PC-3 (cell line): ENCODE data around the gene SIGLEC6. TPM values are rescaled to one million over a fixed set of nuclear protein-coding genes. Genes with fewer than 3 reads are reported as not detected.
A peak's percentile ranks its signal among the peaks of the same experiment; 100 is the strongest.

Source experiments
- ATAC-seq: fragments of 200-7000 bp; cut with Tn5 transposase; 2 replicates; pipeline ENCODE4 v1.9.1; 2020; ENCODE audit warnings: mild to moderate bottlenecking, moderate library complexity
- BruUV-seq: library from RNA; stranded (reverse); fragments of 400-500 nt; replicated peaks from 2 replicates; lab custom pipeline; 2021; lab: Mats Ljungman, UMichigan
- CTCF ChIA-PET: fragments of 300-600 bp; sonication (Branson Sonifier 250); formaldehyde crosslinking; loops from one replicate; lab custom pipeline; 2022; ENCODE audit warnings: antibody characterized with exemption; lab: Charles Lee
- POLR2A ChIA-PET: fragments of 300-600 bp; sonication (Branson Sonifier 250); formaldehyde crosslinking; loops from one replicate; lab custom pipeline; 2022; ENCODE audit warnings: antibody characterized with exemption; ENCODE audit not compliant: unreplicated experiment; lab: Charles Lee
- DNase-seq: peaks from one replicate; pipeline ENCODE4 v3.0.0-alpha.2; 2015
- H2AFZ ChIP-seq: fragments of 300-600 bp; sonication (generic); 2 replicates; pipeline ENCODE4 v1.6.0; 2016; ENCODE audit warnings: antibody characterized with exemption, low read length
- H3F3A ChIP-seq: fragments of 300-600 bp; sonication (generic); one replicate; pipeline ENCODE4 v1.6.0; 2017; ENCODE audit warnings: antibody characterized with exemption, low read length, control low read depth, mild to moderate bottlenecking; ENCODE audit not compliant: unreplicated experiment
- H3K27ac ChIP-seq: fragments of 300-600 bp; sonication (generic); 2 replicates; pipeline ENCODE4 v1.5.1; 2016; ENCODE audit warnings: mild to moderate bottlenecking, low read length
- H3K27me3 ChIP-seq: fragments of 300-600 bp; sonication (generic); 2 replicates; pipeline ENCODE4 v1.6.1; 2016; ENCODE audit warnings: low read length, mixed read lengths
- H3K36me3 ChIP-seq: fragments of 300-600 bp; sonication (generic); 2 replicates; pipeline ENCODE4 v1.6.1; 2016; ENCODE audit warnings: low read depth, mixed run types, low read length, mixed read lengths
- H3K4me1 ChIP-seq: fragments of 300-600 bp; sonication (generic); 2 replicates; pipeline ENCODE4 v1.5.1; 2016; ENCODE audit warnings: low read length; ENCODE audit not compliant: insufficient read depth
- H3K4me2 ChIP-seq: fragments of 300-600 bp; sonication (generic); 2 replicates; pipeline ENCODE4 v1.6.0; 2016; ENCODE audit warnings: low read length
- H3K4me3 ChIP-seq: fragments of 300-600 bp; sonication (generic); 2 replicates; pipeline ENCODE4 v1.5.1; 2016; ENCODE audit warnings: mild to moderate bottlenecking, low read length, mixed read lengths
- H3K79me2 ChIP-seq: fragments of 300-600 bp; sonication (generic); 2 replicates; pipeline ENCODE4 v1.6.1; 2017; ENCODE audit warnings: low read length, mixed read lengths
- H3K9ac ChIP-seq: fragments of 300-600 bp; sonication (generic); 2 replicates; pipeline ENCODE4 v1.6.0; 2016; ENCODE audit warnings: mild to moderate bottlenecking, low read length
- H3K9me2 ChIP-seq: fragments of 300-600 bp; sonication (generic); replicated peaks from 2 replicates; pipeline ENCODE4 v1.6.1; 2016; ENCODE audit warnings: mixed run types, low read length, mixed read lengths
- H3K9me3 ChIP-seq: fragments of 300-600 bp; sonication (generic); 2 replicates; pipeline ENCODE4 v1.6.1; 2016; ENCODE audit warnings: low read length, mixed read lengths
- H4K20me1 ChIP-seq: fragments of 300-600 bp; sonication (generic); 2 replicates; pipeline ENCODE4 v1.6.1; 2016; ENCODE audit warnings: low read length, mixed read lengths
- CTCF ChIP-seq: fragments of 300-600 bp; sonication (generic); conservative IDR thresholded peaks from 2 replicates; pipeline ENCODE4 v1.5.1; 2017; ENCODE audit warnings: antibody characterized with exemption, low read depth, mild to moderate bottlenecking, low read length
- EZH2 ChIP-seq: fragments of 300-600 bp; sonication (generic); IDR thresholded peaks from one replicate; pipeline ENCODE4 v1.6.1; 2017; ENCODE audit warnings: antibody characterized with exemption, mild to moderate bottlenecking, low read length; ENCODE audit not compliant: unreplicated experiment
- EZH2phosphoT487 ChIP-seq: fragments of 300-600 bp; sonication (generic); IDR thresholded peaks from 2 replicates; pipeline ENCODE4 v1.6.1; 2018; ENCODE audit warnings: mild to moderate bottlenecking, antibody characterized with exemption, low read length, borderline replicate concordance
- intact Hi-C: fragments of 100-400 bp; cut with micrococcal nuclease; formaldehyde crosslinking; loops from 2 replicates; pipeline ENCODE4 v1.9.0; 2023
- total RNA-seq: library from RNA; depleted of rRNA; stranded (reverse); fragments of >200 nt; gene quantifications from 2 replicates; pipeline ENCODE4 v1.2.3, GENCODE V29; 2014

SIGLEC6 gene
- total RNA-seq, 1 experiment from 2014 or later = not detected

- Histone ChIP-seq H3K4me2 (peak overlapping the region; percentile 97), H3K9me2 (no peaks in the 10 kb centered on the region), H3K27ac (0 out of 2 replicates have a peak overlapping the region, but pooled peaks have one; percentile 75), H3K79me2 (peaks cover 55% of the 10 kb centered on the region), H3K9ac (peak overlapping the region; percentile 62), H3K4me1 (peaks cover 66% of the 10 kb centered on the region), H3K4me3 (peak overlapping the region; percentile 81), H3K27me3 (no peaks in the 10 kb centered on the region), H3K36me3 (peaks cover 24% of the 10 kb centered on the region), H3K9me3 (no peaks in the 10 kb centered on the region), H3F3A (peaks cover 5% of the 10 kb centered on the region), H4K20me1 (no peaks in the 10 kb centered on the region), H2AFZ (peak overlapping the region; percentile 54)
- intact Hi-C loops = loop anchor here (1.0 kb wide), 2 partner anchors 23 to 232 kb away; no protein-coding TSS in a partner anchor
- BruUV-seq = TSS peak; percentile 54
- DNase-seq (peak; percentile 9), ATAC-seq (0 out of 2 replicates have a peak, but pooled peaks have one; percentile 3)
- TF ChIP-seq EZH2phosphoT487 (no peak), EZH2 (no peak), CTCF (no peak)
- ChIA-PET POLR2A (no interaction called here), CTCF (interaction anchor here (0.6 kb wide), 1 partner anchor 97 kb away, joined by 3 read pairs; no protein-coding TSS in a partner anchor)
Observed at GRCh38 chr19:51571599-51571998, 40.1 kb upstream of the SIGLEC6 start.

GRCh38 chr19:51570962-51571575, 39.6 kb upstream of the SIGLEC6 start, which contains the start of gene ZNF175:
ZNF175 (plus strand) TSS chr19:51571283; CDS start chr19:51573330, 2,047 bp downstream.
- H3K9me3 ChIP-seq = no peaks in the 10 kb centered on the region
- H3K27me3 ChIP-seq = no peaks in the 10 kb centered on the region
- ATAC-seq (peak; percentile 65), DNase-seq (peak; percentile 100)
- H3K27ac ChIP-seq = peak within 1 kb of the TSS; percentile 75
- peaks cover 50% of the 10 kb centered on the region for H3K79me2 ChIP-seq
- ChIA-PET POLR2A (no interaction called here), CTCF (interaction anchor here (0.6 to 0.7 kb wide), 3 partner anchors 24 to 96 kb away, joined by 3 read pairs; no protein-coding TSS in a partner anchor)
- TF ChIP-seq EZH2 = no peak
- no peaks in the 10 kb centered on the region for H4K20me1 ChIP-seq
- H3K4me2 ChIP-seq = peak within 1 kb of the TSS; percentile 97
- H3K36me3 ChIP-seq = peaks cover 20% of the 10 kb centered on the region
- BruUV-seq = no TSS peak
- peak within 1 kb of the TSS; percentile 73 for H2AFZ ChIP-seq
- peaks cover 5% of the 10 kb centered on the region for H3F3A ChIP-seq
- H3K4me1 ChIP-seq = peaks cover 71% of the 10 kb centered on the region
- peak within 1 kb of the TSS; percentile 62 for H3K9ac ChIP-seq
- H3K4me3 ChIP-seq = peak within 1 kb of the TSS; percentile 81
- intact Hi-C loops = loop anchor here (1.0 kb wide), 2 partner anchors 23 to 232 kb away; no protein-coding TSS in a partner anchor
- no peaks in the 10 kb centered on the region for H3K9me2 ChIP-seq

GRCh38 chr19:51568456-51568855, 37.0 kb upstream of the SIGLEC6 start:
- intact Hi-C loops = no loop called here
- peaks cover 24% of the 10 kb centered on the region for H3K79me2 ChIP-seq
- H3F3A ChIP-seq = peaks cover 4% of the 10 kb centered on the region
- ATAC-seq = no peak
- H3K27ac ChIP-seq = no peak overlapping the region
- H3K4me3 ChIP-seq = no peak overlapping the region
- peaks cover 59% of the 10 kb centered on the region for H3K4me1 ChIP-seq
- H4K20me1 ChIP-seq = no peaks in the 10 kb centered on the region
- no peaks in the 10 kb centered on the region for H3K9me3 ChIP-seq
- ChIA-PET POLR2A (no interaction called here), CTCF (no interaction called here)
- H2AFZ ChIP-seq = no peak overlapping the region
- TF ChIP-seq EZH2 (no peak), CTCF (no peak), EZH2phosphoT487 (no peak)
- BruUV-seq = no TSS peak
- H3K27me3 ChIP-seq = no peaks in the 10 kb centered on the region
- no peak overlapping the region for H3K9ac ChIP-seq
- H3K36me3 ChIP-seq = peaks cover under 1% of the 10 kb centered on the region; the same call in 1 of the 2 replicates
- peak; percentile 76 for DNase-seq
- no peaks in the 10 kb centered on the region for H3K9me2 ChIP-seq
- peak overlapping the region; percentile 46 for H3K4me2 ChIP-seq
